AG04450 (cell line): ENCODE measurements around the gene PHF20. TPM values are rescaled to one million over a fixed set of nuclear protein-coding genes. Genes with fewer than 3 reads are reported as not detected.
"Not testable (repeated sequence)": the region's sequence is repeated elsewhere in the genome, so short reads cannot be mapped to it uniquely, and the experiment has no call there.

ENCODE experiments used
- CTCF ChIA-PET: fragments of 300-600, 350-600 bp; formaldehyde crosslinking; extraction: SDS; loops from one replicate; lab custom pipeline; 2022; ENCODE audit warnings: antibody characterized with exemption, inconsistent platforms; lab: Charles Lee
- POLR2A ChIA-PET: fragments of 350-600 bp; formaldehyde crosslinking; extraction: SDS; loops from one replicate; lab custom pipeline; 2021; ENCODE audit warnings: antibody characterized with exemption, inconsistent platforms; lab: Yijun Ruan, JAX
- DNase-seq: peaks from one replicate; pipeline ENCODE4 v3.0.0-alpha.2; 2011; ENCODE audit warnings: low read depth, low spot score
- H3K27ac ChIP-seq: one replicate; pipeline ENCODE4 v1.5.1; 2012; ENCODE audit warnings: low read depth, low read length, control low read depth
- H3K27me3 ChIP-seq: one replicate; pipeline ENCODE4 v1.6.0; 2012; ENCODE audit warnings: low read length; ENCODE audit not compliant: control insufficient read depth, insufficient read depth
- H3K4me3 ChIP-seq: 2 replicates; pipeline ENCODE4 v1.5.1; 2011; ENCODE audit warnings: mild to moderate bottlenecking, low read depth, low read length, control low read depth
- H3K9me3 ChIP-seq: 2 replicates; pipeline ENCODE4 v1.5.1; 2012; ENCODE audit warnings: low read length; ENCODE audit not compliant: control insufficient read depth, insufficient read depth
- polyA minus RNA-seq: library from RNA; depleted of rRNA, polyadenylated mRNA; stranded (reverse); fragments of >200 nt; gene quantifications from 2 replicates; pipeline ENCODE4 v1.2.3, GENCODE V29; 2011; rRNA and poly(A)+ RNA removed
- polyA plus RNA-seq: library from polyadenylated mRNA; depleted of rRNA; stranded (reverse); fragments of >200 nt; gene quantifications from 2 replicates; pipeline ENCODE4 v1.2.3, GENCODE V29; 2011; rRNA removed
- TF ChIP-seq, protein P1 (sequence below): IDR thresholded peaks from 2 replicates; pipeline ENCODE4 v1.5.1; 2011; ENCODE audit warnings: low read depth, low read length, control low read depth, inconsistent platforms

PHF20 gene
- polyA plus RNA-seq (25.8 and 30.6 TPM in 2 replicates), polyA minus RNA-seq (40.8 and 41.2 TPM in 2 replicates)

DNA sequence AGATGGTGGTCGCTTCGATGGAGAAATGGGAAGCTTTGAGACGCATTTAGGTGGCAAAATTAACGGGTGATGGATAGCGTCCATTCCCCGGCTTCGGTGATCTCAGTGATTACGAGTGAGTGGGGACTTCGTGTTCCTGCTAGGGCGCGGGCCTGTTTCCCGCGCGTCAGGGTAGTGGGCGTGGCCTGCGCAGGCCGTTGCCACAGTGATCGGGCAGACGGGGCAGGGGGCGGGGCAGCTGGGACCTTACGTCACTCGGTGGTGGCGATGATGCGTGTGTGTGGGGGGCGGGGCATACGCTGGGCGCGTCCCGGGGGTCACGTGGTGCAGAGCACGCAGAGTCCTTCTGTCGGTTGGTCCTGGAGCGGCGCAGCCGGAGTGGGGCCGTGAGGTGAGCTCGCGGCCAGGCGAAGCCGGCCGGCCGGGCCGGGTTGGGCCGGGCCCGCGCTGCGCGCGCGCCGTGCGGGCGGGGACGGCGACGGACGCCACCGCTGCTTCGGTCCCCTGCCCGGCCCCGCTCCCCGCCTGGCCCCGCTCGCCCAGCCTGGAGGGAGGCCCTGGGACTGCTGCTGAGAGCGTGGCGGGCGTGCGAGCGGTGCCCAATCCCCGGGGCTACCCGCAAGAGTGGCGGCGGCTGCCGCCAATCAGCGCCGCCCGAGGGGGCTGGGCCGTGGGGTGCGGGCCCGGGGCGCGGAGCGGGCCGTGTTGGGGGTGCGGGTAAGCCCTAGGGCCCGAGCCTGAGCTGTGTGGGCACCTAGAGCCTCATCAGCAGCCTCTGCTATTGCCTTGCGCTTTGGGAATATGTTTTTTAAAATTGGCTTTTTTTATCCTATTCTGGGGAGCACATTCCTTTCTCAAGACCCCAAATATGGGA lies at the start of gene PHF20:
Gene PHF20 (plus strand): TSS at position 327 of the 874 bp plus-strand sequence. CDS start 29,508 bp downstream, outside the sequence.
- Histone ChIP-seq H3K27me3 (no peaks in the 10 kb centered on the region), H3K4me3 (peak within 1 kb of the TSS; percentile 87), H3K27ac (peak within 1 kb of the TSS; percentile 50), H3K9me3 (peaks cover 3% of the 10 kb centered on the region; the same call in 1 of the 2 replicates)
- TF ChIP-seq, protein P1, sequence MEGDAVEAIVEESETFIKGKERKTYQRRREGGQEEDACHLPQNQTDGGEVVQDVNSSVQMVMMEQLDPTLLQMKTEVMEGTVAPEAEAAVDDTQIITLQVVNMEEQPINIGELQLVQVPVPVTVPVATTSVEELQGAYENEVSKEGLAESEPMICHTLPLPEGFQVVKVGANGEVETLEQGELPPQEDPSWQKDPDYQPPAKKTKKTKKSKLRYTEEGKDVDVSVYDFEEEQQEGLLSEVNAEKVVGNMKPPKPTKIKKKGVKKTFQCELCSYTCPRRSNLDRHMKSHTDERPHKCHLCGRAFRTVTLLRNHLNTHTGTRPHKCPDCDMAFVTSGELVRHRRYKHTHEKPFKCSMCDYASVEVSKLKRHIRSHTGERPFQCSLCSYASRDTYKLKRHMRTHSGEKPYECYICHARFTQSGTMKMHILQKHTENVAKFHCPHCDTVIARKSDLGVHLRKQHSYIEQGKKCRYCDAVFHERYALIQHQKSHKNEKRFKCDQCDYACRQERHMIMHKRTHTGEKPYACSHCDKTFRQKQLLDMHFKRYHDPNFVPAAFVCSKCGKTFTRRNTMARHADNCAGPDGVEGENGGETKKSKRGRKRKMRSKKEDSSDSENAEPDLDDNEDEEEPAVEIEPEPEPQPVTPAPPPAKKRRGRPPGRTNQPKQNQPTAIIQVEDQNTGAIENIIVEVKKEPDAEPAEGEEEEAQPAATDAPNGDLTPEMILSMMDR, result no peak
- CTCF ChIA-PET, result interaction anchor here (1.1 kb wide), 1 partner anchor 30 kb away, joined by 3 read pairs; the partner anchor contains the start of gene RBM39
- DNase-seq, result peak; percentile 96
- POLR2A ChIA-PET, result interaction anchor here (0.8 to 2.1 kb wide), 5 partner anchors 10 to 112 kb away, joined by 4 to 41 read pairs (median 6); partner anchors contain the start of gene RBM39

DNA sequence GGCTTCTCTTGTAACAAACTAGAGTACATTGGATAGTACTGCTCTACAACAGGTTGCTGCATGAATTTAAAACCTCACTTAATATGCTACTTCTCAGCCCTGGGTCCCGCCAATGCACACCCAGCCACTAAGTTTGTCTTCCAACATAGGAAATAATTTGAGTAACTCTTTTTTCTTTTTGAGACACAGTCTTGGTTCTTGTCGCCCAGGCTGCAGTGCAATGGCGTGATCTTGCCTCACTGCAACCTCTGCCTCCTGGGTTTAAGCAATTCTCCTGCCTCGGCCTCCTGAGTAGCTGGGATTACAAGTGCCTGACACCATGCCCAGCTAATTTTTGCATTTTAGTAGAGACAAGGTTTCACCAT lies 48.6 kb upstream of the PHF20 start:
- POLR2A ChIA-PET, DNase-seq, H3K4me3 ChIP-seq, CTCF ChIA-PET, H3K27me3 ChIP-seq, H3K9me3 ChIP-seq, H3K27ac ChIP-seq: not testable (repeated sequence)

DNA sequence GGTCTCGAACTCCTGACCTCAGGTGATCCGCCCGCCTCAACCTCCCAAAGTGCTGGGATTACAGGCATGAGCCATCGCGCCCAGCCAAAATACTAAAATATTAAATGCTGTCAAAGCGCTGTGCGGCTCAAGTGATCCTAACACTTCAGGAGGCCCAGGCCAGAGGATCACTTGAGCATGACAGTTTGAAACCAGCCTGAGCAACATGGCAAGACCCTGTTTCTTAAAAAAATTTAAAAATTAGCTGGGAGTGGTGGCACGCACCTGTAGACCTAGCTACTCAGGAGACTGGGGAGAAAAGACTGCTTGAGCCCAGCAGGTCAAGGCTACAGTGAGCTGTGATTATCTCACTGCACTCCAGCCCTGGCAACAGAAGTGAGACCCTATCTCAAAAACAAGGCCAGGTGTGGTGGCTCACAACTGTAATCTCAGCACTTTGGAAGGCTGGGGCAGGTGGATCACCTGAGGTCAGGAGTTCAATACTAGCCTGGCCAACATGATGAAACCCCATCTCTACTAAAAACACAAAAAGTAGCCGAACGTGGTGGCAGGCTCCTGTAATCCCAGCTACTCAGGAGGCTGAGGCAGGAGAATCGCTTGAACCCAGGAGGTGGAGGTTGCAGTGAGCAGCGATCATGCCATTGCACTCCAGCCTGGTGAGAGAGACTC lies 48.0 kb upstream of the PHF20 start:
- DNase-seq, H3K27ac ChIP-seq, H3K27me3 ChIP-seq, H3K4me3 ChIP-seq, CTCF ChIA-PET, H3K9me3 ChIP-seq: not testable (repeated sequence)
- POLR2A ChIA-PET, result interaction anchor here (0.6 to 1.0 kb wide), 2 partner anchors 13 to 18 kb away, joined by 3 to 4 read pairs; partner anchors contain the start of gene RBM39

DNA sequence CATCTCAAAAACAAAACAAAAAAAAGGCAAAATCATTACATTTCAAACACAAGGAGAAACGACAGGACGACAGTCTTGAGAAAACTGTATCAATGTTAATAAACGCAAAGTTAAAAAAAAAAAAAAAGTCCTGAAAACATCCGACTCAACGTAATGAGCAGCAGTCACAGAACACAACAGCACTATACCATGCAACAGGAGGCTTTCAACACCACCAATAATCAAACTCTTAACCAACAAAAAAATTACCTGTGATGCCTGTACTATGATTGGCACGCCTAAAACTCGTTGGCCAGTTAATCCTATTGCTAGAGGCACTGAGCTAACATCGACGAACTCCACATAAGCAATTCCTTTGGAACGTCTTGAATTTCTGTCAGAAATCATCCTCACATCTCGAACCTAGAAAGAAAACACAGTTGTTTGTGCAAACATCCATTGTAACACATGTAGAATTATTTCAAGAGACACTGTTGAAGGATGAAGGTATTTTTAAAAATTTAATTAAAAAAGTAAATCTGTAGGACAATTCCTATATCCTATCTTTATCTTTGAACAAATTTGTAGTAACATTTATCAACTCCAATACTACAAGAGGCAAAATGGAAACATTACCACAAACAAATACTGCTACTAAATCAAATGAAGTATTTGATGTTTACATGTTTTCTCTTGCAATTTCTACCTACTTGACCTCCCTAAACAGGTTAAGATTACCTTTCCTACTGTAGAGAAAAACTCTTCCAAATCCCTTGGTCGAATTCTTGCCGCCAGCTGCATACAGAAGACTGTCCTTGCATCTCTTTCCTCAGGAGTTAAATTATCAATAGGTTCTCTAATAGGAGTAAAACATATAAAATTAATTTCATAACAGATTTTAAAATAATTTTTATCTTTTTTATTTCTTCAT lies 47.2 kb upstream of the PHF20 start:
- DNase-seq, result no peak
- Histone ChIP-seq H3K27me3 (no peaks in the 10 kb centered on the region), H3K27ac (no peak overlapping the region), H3K4me3 (no peak overlapping the region), H3K9me3 (no peaks in the 10 kb centered on the region)
- ChIA-PET POLR2A (interaction anchor here (0.6 to 1.1 kb wide), 3 partner anchors 13 to 18 kb away, joined by 3 to 9 read pairs (median 4); partner anchors contain the start of gene RBM39), CTCF (no interaction called here)
- TF ChIP-seq, protein P1, result no peak

DNA sequence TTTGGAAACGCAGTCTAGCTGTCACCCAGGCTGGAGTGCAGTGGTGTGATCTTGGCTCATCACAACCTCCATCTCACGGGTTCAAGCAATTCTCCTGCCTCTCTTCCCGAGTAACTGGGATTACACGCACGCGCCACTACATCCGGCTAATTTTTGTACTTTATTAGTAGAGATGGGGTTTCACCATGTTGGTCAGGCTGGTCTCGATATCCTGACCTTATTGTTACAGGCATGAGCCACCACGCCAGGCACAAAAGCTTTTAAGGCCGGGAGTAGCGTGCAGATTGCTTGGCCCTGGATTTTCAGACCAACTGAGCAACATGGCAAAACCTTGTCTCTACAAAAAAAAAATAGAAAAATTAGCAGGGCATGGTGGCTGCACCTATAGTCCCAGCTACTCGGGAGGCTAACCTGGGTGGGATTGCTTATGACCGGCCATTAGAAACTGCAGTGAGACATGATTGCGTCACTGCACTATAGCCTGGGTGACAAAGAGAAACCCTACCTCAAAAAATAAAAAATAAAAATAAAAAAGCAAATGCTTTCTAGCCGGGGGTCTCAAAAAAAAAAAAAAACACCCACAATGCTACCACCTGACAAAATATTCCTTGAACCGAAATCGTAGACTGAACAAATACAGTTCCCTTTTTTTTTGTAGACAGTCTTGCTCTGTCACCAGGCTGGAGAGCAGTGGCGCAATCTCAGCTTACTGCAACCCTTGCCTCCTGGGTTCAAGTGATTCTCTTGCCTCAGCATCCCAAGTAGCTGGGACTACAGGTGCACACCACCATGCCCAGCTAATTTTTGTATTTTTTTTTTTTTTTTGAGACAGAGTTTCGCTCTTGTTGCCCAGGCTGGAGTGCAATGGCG lies 44.7 kb upstream of the PHF20 start:
- POLR2A ChIA-PET, result interaction anchor here (0.6 to 2.6 kb wide), 7 partner anchors 8 to 164 kb away, joined by 3 to 7 read pairs (median 6); partner anchors contain the start of gene RBM39
- Histone ChIP-seq H3K9me3 (no peaks in the 10 kb centered on the region), H3K27ac (no peak overlapping the region), H3K4me3 (no peak overlapping the region), H3K27me3 (no peaks in the 10 kb centered on the region)
- TF ChIP-seq, protein P1, result no peak
- no peak for DNase-seq
- CTCF ChIA-PET, result interaction anchor here (0.6 to 0.7 kb wide), 2 partner anchors 13 to 265 kb away, joined by 4 to 5 read pairs; no protein-coding TSS in a partner anchor
